CD4-positive, alpha-beta T cell treated with Interleukin-21 for 1 hour (primary cell): ENCODE measurements around the gene ARHGAP21.
A peak's percentile ranks its signal among the peaks of the same experiment; 100 is the strongest.
"Not testable (repeated sequence)": the region's sequence is repeated elsewhere in the genome, so short reads cannot be mapped to it uniquely, and the experiment has no call there.

Source experiments
- DNase-seq: peaks from one replicate; pipeline ENCODE4 v3.0.0-alpha.2; 2020

ARHGAP21 gene

GRCh38 chr10:24680647-24681524 lies 42.8 kb downstream of the ARHGAP21 start:
- DNase-seq = no peak

- no peak for DNase-seq
Observed at GRCh38 chr10:24678757-24679156, 44.9 kb downstream of the ARHGAP21 start.

GRCh38 chr10:24674892-24675632 lies 48.6 kb downstream of the ARHGAP21 start:
- no peak for DNase-seq

- DNase-seq = no peak
Observed at GRCh38 chr10:24670964-24671670, 52.6 kb downstream of the ARHGAP21 start.

- no peak for DNase-seq
Observed at GRCh38 chr10:24669285-24669852, 54.3 kb downstream of the ARHGAP21 start.

GRCh38 chr10:24668247-24668646 lies 55.4 kb downstream of the ARHGAP21 start:
- no peak for DNase-seq

GRCh38 chr10:24664991-24665390 lies 58.7 kb downstream of the ARHGAP21 start:
- DNase-seq = no peak

GRCh38 chr10:24661376-24661775 lies 62.3 kb downstream of the ARHGAP21 start:
- no peak for DNase-seq

GRCh38 chr10:24658319-24658718 lies 65.4 kb downstream of the ARHGAP21 start:
- not testable (repeated sequence) for DNase-seq

GRCh38 chr10:24656326-24656725 lies 67.4 kb downstream of the ARHGAP21 start:
- DNase-seq = not testable (repeated sequence)

GRCh38 chr10:24652381-24652957 lies 71.2 kb downstream of the ARHGAP21 start:
- no peak for DNase-seq

- no peak for DNase-seq
Observed at GRCh38 chr10:24651923-24652322, 71.8 kb downstream of the ARHGAP21 start.

- DNase-seq = no peak
Observed at GRCh38 chr10:24650669-24651391, 72.9 kb downstream of the ARHGAP21 start.

GRCh38 chr10:24645784-24646183 lies 77.9 kb downstream of the ARHGAP21 start:
- DNase-seq = peak; percentile 30

GRCh38 chr10:24645022-24645421 lies 78.7 kb downstream of the ARHGAP21 start:
- DNase-seq = no peak

- no peak for DNase-seq
Observed at GRCh38 chr10:24643679-24644209, 79.9 kb downstream of the ARHGAP21 start.

- DNase-seq = peak; percentile 70
Observed at GRCh38 chr10:24642921-24643678, 80.6 kb downstream of the ARHGAP21 start.

GRCh38 chr10:24639124-24639523 lies 84.6 kb downstream of the ARHGAP21 start:
- no peak for DNase-seq

- no peak for DNase-seq
Observed at GRCh38 chr10:24625778-24626177, 97.9 kb downstream of the ARHGAP21 start.

GRCh38 chr10:24623383-24623782 lies 100.3 kb downstream of the ARHGAP21 start:
- no peak for DNase-seq

GRCh38 chr10:24622781-24623301 lies 100.8 kb downstream of the ARHGAP21 start:
- DNase-seq = peak; percentile 26
